H1 (cell line): Measurements from ENCODE around the gene LPIN2. TPM values are rescaled to one million over a fixed set of nuclear protein-coding genes. Genes with fewer than 3 reads are reported as not detected.

Experiments used
- CREB1 ChIP-seq: IDR thresholded peaks from 2 replicates; pipeline ENCODE4 v1.6.1; 2012; ENCODE audit warnings: inconsistent platforms
- polyA plus RNA-seq, 7 experiments: library from polyadenylated mRNA; depleted of rRNA in 3 of 7; stranded (reverse) in 5 of 7; unstranded in 2 of 7; fragments of >200 nt in 5 of 7; fragments of 200-250 nt in 2 of 7; gene quantifications; 1 replicate in 5 of 7; 2 replicates in 1 of 7; 4 replicates in 1 of 7; pipeline versions ENCODE4 v1.2.1 to v1.2.3, GENCODE V29; 2011 to 2013; ENCODE audit warnings: missing spikeins in 2 of 7, mixed read lengths in 2 of 7
- total RNA-seq: library from RNA; stranded (reverse); fragmentation: NEBNext Ultra II Directional; extraction: Animal tissue kit (Norgen Biotek cat#: 25700); gene quantifications from 2 replicates; pipeline ENCODE4 v1.2.1, GENCODE V29; 2021
- TF ChIP-seq, protein P1 (sequence below): fragments of 300-600 bp; sonication (generic); IDR thresholded peaks from 2 replicates; pipeline ENCODE4 v1.7.1; 2012; ENCODE audit warnings: low read length, moderate library complexity, mild to moderate bottlenecking, inconsistent platforms; ENCODE audit not compliant: insufficient replicate concordance

Gene LPIN2
- total and polyA plus RNA-seq, 2 of the 8 experiments (the other 6 are each of a cell fraction or from before 2014, with no cell fraction given), result 7.4 to 14.2 TPM

GRCh38 chr18:3055186-3055728 is 42.3 kb upstream of the LPIN2 start (continued):
- TF ChIP-seq, protein P1, sequence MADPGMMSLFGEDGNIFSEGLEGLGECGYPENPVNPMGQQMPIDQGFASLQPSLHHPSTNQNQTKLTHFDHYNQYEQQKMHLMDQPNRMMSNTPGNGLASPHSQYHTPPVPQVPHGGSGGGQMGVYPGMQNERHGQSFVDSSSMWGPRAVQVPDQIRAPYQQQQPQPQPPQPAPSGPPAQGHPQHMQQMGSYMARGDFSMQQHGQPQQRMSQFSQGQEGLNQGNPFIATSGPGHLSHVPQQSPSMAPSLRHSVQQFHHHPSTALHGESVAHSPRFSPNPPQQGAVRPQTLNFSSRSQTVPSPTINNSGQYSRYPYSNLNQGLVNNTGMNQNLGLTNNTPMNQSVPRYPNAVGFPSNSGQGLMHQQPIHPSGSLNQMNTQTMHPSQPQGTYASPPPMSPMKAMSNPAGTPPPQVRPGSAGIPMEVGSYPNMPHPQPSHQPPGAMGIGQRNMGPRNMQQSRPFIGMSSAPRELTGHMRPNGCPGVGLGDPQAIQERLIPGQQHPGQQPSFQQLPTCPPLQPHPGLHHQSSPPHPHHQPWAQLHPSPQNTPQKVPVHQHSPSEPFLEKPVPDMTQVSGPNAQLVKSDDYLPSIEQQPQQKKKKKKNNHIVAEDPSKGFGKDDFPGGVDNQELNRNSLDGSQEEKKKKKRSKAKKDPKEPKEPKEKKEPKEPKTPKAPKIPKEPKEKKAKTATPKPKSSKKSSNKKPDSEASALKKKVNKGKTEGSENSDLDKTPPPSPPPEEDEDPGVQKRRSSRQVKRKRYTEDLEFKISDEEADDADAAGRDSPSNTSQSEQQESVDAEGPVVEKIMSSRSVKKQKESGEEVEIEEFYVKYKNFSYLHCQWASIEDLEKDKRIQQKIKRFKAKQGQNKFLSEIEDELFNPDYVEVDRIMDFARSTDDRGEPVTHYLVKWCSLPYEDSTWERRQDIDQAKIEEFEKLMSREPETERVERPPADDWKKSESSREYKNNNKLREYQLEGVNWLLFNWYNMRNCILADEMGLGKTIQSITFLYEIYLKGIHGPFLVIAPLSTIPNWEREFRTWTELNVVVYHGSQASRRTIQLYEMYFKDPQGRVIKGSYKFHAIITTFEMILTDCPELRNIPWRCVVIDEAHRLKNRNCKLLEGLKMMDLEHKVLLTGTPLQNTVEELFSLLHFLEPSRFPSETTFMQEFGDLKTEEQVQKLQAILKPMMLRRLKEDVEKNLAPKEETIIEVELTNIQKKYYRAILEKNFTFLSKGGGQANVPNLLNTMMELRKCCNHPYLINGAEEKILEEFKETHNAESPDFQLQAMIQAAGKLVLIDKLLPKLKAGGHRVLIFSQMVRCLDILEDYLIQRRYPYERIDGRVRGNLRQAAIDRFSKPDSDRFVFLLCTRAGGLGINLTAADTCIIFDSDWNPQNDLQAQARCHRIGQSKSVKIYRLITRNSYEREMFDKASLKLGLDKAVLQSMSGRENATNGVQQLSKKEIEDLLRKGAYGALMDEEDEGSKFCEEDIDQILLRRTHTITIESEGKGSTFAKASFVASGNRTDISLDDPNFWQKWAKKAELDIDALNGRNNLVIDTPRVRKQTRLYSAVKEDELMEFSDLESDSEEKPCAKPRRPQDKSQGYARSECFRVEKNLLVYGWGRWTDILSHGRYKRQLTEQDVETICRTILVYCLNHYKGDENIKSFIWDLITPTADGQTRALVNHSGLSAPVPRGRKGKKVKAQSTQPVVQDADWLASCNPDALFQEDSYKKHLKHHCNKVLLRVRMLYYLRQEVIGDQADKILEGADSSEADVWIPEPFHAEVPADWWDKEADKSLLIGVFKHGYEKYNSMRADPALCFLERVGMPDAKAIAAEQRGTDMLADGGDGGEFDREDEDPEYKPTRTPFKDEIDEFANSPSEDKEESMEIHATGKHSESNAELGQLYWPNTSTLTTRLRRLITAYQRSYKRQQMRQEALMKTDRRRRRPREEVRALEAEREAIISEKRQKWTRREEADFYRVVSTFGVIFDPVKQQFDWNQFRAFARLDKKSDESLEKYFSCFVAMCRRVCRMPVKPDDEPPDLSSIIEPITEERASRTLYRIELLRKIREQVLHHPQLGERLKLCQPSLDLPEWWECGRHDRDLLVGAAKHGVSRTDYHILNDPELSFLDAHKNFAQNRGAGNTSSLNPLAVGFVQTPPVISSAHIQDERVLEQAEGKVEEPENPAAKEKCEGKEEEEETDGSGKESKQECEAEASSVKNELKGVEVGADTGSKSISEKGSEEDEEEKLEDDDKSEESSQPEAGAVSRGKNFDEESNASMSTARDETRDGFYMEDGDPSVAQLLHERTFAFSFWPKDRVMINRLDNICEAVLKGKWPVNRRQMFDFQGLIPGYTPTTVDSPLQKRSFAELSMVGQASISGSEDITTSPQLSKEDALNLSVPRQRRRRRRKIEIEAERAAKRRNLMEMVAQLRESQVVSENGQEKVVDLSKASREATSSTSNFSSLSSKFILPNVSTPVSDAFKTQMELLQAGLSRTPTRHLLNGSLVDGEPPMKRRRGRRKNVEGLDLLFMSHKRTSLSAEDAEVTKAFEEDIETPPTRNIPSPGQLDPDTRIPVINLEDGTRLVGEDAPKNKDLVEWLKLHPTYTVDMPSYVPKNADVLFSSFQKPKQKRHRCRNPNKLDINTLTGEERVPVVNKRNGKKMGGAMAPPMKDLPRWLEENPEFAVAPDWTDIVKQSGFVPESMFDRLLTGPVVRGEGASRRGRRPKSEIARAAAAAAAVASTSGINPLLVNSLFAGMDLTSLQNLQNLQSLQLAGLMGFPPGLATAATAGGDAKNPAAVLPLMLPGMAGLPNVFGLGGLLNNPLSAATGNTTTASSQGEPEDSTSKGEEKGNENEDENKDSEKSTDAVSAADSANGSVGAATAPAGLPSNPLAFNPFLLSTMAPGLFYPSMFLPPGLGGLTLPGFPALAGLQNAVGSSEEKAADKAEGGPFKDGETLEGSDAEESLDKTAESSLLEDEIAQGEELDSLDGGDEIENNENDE, result no peak
- no peak for TF ChIP-seq CREB1
